HG03025 (cell line): Measurements from ENCODE around the gene TMEM132E.

Experiments used
- ATAC-seq: cut with Tn5 transposase; IDR thresholded peaks from one replicate; pipeline ENCODE4 v1.9.1; 2021; ENCODE audit warnings: mild to moderate bottlenecking, moderate library complexity; ENCODE audit not compliant: unreplicated experiment, low FRiP score

The TMEM132E gene

DNA sequence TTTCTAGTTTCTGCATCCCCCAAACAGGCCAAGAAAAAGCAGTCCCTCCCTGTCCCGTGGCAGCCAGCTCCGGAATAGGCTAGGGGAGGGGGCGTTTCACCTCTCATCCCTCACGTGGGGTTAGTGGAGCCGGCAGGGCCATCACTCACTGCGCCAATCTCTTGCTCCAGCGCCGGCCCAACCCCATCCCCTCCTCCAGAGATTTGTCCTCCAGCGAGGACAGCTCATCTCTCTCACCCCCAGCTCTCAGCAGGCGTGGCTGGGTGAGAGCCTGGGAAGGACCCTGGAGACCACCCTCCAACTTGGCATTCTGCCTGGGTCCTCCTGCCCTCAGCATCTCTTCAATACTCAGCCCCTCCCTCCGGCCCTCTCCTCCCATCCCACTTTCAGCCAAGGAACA lies 74.1 kb downstream of the TMEM132E start:
- no peak for ATAC-seq

DNA sequence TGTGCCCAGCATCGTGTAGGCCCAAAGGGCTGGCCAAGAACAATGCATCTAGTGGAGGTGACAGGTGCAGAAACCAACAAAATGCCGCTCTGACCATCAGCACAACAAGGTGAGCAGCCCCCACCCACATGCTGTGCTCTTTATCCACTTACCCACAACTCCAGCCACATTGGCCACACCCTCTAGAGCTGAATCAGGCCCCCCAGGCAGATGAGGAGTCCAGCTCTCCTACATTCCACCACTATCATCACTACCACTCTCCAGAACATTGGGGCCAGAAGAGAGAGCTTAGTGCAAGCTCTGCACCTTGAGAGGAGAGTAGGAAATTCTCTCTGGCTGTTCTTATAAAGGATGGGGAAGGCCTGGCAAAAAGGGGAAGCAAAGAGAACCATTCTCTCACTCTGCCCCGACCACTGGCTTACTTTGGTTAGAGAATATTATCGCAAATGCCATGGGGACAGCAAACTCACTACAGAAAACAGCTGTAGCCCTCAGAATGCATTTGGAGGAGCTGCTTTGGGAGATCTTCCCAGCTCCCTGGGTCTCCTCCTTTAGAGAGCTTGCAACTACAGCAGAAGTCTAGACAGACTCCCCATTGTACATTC lies 75.0 kb downstream of the TMEM132E start:
- no peak for ATAC-seq

DNA sequence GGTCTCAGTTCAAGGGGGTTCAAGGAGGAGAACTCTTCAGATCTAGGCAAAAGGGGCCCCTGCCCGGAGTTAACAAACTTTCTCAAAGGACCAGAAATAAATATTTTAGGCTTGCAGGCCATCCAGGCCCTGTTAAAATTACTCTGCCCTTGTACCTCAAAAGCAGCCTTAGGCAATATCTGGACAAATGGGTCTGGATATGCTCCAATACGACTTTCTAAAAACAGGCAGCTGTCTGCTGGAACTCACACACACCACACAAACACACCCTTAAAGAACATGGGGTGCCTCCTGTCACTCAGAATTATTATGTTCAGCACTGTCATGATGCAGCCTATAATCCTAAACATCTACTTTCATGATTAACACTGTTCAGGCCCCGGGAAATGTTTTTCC lies 75.5 kb downstream of the TMEM132E start:
- ATAC-seq = no peak

DNA sequence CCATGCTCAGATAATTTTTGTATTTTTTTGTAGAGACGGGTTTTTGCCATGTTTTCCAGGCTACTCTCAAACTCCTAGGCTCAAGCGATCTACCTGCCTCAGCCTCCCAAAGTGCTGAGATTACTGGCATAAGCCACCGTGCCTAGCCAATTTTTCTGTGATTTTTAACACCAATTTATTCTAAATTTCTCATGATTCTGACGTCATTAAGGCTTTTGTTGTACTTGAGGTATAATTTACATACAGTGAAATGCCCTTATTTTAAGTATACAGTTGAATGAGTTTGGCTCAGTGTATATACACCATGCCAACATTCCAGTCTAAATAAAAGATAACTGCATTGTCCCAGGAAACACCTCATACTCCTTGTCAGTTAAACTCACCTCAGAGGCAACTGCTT lies 77.4 kb downstream of the TMEM132E start:
- ATAC-seq = no peak

DNA sequence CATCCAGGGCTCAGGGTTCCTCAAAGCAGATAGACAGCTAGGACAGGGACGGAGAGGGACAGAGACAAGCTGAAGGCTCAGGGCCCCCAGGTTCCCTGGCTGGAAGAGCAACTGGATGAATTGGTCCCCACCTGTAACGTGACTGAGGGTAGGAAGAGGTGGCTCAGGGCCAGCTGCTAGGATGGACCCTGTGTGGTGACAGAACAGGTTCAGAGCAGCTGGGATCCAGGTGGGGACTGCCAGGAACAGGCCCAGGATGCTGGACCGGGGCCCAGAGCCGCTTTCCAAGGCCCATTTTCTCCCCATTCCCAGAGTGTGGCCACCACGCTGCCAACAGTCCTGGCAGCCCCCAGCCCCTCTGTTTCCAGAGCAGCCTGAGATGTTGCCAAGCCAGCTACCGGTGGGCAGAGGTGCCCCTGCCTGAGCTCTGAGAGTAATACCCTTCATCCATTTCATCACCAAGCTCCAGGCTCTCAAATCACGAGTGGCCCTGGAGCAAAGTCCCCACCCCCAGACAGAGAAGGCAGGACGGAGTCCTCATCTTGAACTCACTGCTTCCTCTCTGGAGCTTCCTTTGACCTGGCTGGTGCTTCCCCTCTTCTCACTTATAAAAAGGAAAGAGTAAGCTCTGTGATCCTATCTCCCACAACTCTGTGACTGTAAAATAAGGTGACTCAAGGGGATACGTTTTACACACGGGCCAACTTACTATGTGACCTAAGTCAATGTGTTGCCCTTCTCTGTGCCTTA lies 79.6 kb downstream of the TMEM132E start:
- no peak for ATAC-seq

DNA sequence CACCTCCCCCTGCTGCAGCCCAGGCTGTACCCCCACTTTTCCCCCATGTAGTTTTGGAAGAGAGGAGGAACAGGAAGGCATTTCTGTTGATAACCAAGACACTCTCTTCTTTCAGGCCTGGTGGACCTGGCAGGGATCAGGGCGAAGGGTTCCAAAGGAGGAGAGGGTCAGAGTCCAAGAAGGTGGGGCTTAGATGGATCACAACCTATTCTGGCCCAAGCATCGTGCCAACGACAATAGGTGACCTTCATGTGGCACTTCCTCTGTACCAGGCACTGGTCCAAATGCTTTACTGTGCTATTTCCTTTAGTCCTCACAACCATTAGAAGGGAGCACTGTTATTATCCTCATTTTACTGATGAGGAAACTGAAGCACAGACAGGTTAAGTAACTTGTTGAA lies 84.3 kb downstream of the TMEM132E start:
- no peak for ATAC-seq

DNA sequence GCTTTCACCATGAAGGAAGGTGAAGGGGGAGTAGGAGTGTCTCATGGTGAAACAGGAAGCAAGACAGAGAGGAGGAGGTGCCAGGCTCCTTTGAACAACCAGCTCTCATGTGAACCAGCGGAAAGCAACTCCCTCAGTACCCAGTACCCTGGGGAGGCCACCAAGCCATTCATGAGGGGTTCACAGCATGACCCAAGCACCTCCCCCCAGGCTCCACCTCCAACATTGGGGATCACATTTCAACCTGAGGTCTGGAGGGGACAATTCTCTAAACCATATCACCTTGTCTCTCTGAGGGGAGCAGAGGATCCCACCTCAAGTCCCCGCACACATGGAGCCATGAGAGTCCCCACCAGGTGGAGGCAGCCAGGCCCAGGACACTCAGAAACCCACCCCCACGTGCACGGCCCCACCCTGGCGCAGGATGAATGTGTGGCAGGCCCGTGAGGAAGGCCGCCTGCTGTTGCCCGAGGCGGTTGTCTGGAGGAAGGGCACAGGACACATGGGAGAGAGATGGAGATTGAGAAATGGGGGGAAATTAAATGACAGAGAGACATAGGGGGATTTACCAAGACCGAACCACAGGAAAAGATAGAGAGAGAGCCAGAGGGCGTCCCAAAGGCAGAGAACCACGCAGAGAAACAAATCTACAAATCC lies 85.9 kb downstream of the TMEM132E start:
- no peak for ATAC-seq

DNA sequence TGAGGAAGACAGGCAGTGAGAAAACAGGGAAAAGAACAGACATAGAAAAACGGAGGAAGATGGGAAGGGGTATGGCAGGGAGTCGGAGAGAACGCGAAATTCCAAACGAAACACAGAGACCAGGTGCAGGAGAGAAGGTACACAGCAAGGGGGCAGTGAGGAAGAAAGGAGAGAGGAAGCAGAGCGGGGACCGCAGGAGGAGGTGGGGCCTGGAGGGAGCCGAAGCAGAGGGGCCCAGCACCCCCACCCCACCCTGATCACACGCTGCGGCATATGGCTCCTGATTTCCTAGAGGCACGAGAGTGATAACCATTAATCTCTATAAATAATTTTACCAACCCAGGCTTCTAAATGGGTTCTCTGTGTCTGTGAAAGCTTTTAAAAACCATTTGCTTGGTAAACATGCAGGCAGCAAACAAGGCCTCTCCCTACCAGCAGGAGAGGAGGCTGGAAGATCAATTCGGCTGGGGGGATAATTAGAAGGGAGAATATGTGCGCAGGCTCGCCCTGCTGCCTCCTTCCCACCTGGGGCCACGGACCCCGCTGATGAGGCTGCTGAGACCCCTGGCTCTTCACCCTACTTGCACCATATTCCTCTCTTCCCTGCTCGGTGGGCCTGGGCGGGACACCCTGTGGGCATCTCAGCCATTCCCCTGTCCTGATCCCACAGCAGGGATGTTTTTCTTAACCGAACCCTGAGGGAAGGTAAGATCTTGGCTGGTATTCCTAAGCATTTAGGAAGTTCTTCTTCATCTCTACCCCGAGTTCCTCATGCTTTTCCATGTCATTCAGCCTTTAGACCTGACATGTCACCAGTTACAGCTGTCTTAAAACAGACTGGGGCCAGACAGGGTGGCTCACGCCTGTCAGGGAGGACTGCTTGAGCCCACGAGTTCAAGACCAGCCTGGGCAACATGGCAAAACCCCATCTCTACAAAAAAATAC lies 86.7 kb downstream of the TMEM132E start:
- no peak for ATAC-seq

DNA sequence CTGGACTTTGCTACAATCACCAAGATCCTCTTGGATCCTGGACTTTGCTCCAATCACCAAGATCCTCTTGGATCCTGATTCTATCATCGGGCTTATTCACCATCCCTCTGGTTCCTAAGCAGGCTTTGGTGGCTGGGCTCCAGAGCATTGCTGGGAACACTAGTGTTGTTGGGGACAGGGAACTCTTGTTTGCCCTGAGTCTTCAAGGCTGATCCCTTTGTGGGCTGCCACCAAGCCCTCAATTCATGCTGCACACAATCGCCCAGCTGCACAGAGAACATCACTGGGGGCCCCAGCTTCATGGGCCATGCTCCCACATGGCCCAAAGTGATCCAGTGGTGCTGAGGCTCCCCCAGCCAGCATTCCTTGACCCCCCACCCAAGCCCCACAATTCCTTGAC lies 88.3 kb downstream of the TMEM132E start:
- ATAC-seq = no peak

DNA sequence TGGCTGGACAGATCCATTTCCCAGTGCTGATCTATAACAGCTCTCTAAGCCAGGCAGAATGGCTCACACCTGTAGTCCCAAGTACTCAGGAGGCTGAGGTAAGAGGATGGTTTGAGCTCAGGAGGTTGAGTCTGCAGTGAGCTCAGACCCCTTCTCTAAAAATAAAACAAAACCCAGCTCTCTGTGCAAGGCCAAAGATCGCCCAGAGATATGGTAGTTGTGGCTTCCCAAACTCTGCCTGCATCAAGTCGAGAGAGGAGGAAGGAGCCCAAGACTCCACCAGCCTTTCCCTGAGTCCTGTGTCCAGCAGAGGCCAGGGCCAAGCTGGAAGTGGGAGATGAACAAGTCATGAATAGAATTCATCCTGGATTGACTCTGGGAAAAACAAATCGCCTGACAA lies 88.8 kb downstream of the TMEM132E start:
- ATAC-seq = no peak

DNA sequence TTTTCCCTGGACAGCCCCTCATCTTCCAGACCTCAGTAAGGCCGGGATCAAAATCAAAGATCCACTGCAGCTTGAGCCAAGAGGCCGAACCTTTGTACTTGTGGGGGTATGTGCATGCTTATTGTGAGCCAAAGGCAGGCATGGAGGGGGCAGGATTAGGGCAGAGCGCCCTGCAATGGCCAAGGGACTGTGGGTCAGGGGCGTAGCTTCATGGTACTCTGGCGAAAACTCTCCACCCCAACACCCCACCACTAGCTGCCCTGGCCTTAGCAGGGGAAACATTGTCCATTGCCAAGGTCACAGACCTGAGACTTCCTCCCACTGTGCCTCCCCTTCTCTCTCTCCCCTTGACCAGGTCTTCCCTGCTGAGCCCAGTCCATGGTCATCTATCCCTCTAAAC lies 90.1 kb downstream of the TMEM132E start:
- no peak for ATAC-seq

DNA sequence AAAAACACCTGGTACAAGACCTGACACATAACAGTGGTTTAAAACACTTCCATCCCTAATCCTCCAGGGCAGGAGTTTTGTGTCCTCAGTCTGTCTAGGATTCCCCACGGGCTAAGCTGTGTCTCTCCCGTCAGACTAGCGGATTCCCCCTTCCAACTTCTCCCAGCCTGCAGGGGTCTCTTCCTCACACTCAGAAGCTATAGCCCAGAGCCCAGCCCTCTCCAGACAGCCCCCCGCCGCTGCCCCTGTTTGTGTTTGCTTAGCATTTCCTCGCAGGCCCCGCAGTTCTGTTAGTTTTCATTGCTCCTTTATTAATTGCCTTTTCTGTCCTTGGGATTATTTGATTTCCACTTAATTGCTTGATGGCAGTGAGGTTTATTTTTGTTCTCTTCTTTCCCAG lies 91.2 kb downstream of the TMEM132E start:
- no peak for ATAC-seq

DNA sequence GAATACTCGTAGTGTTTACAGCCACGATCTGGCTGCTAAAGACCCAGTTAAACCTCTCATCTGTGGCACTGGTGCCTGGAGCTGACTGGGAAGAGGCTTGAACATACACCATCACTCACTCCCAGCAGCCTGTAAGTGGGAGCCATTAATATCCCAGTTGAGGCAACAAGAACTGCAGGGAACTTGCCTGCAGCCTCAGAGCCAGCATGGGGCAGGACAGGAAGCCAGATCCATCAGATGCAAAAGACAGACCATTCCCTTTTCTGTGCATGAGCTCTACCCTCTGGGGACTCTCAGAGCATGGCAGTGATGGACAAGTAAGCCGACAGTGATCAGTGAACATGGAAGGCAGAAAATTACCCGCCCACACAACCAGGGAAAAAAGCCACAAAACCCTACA lies 91.8 kb downstream of the TMEM132E start:
- no peak for ATAC-seq

DNA sequence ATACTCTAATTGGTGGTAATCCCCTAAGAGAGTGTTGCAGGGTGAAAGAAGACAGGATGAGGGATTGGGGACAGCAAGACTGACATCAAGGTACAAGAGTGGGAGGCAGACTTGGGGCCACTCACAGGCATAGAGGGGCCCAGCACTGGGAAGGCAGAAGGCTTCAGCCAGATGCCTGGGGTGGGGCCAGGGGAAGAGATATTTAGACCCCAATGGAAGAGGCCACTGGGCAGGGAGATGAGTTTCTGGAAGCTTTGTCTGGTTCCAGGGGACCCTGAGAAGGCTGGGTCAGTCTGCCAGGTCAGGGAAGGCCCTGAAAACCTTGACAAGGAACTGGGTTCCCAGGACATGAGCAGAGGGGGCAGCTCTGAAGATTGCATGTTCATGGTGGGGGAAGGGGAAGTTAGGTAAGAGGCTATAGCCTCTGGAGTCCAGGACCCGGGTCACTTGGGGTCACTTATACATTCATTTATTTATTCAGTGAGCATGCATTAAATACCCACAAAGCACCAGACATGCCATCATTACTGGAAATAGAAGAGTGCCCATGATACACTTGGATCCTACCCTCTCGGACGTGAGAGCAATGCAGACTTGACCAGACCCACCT lies 92.9 kb downstream of the TMEM132E start:
- no peak for ATAC-seq

DNA sequence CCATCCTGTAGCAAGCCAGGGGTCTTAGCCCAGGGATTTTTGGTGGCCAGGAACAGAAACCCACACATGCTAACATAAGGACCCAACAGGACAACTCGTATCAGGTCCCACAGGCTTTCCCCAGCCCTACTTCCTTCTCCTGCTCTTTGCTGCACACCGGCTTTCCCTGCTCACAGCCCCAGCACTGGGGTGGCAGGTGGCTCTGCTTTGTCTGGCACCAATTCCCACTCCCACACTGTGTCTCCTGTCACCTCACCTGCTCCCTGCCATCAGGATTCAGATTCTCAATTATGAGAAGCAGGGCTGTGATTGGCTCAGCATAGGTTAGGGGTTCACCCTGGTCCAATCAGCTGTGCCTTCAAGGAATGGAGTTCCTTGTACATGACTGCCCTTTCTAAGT lies 94.1 kb downstream of the TMEM132E start:
- ATAC-seq = no peak

DNA sequence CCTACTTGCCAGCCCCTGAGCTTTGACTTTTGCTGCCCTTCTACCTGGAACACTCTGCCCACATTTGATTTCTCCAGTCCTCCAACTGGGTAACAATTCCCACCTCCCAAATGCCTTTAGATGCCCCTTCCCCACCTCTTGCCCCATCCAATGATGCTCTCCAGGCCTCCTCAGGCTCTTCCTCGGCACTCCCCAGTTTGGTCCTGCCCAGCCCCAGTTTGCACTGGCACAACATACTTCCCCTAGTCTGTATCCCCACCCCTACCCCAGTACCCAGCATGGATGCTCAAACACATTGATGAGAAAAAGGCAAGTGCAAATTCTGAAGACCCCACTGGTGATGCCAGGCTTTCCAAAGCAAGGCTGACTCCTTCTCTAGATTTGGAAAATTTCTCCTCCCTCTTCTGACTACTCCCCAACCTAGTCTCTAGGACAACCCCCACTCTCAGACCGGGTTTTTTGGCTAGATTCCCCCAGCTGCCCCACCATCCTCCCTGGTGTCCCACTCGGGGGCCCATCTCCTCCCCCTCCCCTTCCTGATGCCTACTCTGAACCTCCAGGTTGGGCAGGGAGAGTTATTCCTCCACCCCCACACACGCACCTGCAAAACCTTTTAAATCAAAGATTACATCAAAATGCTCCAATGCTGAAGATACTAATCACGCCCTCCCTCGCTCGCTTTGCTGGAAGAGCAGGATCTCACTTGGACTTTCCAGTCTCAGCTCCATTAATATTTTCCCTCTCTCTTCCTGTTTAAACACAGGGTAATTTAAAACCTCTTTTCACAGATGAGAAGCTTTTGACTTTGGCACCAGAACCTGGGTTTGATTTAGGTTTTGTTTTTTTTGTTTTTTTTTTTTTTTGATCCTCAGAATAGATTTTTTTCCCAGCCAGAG lies 94.9 kb downstream of the TMEM132E start:
- no peak for ATAC-seq

DNA sequence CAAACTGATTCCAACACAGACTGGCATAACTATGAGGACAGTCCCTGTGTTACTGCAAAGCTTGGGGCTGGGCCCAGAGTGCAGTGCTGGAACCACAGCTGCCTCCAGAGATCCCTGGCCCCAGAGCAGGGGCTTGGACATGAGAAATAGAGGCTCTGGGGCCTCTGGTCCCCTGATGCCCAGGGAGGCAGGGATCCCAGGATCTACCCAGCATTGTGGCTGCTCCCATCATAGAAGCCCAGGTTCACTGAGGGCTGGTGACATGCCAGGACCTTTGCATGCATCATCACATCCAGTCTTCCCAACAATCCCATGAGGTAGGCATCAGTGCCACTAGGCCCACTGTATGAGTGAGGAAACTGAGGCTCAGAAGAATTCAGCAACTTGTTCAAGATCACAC lies 95.8 kb downstream of the TMEM132E start:
- ATAC-seq = no peak

DNA sequence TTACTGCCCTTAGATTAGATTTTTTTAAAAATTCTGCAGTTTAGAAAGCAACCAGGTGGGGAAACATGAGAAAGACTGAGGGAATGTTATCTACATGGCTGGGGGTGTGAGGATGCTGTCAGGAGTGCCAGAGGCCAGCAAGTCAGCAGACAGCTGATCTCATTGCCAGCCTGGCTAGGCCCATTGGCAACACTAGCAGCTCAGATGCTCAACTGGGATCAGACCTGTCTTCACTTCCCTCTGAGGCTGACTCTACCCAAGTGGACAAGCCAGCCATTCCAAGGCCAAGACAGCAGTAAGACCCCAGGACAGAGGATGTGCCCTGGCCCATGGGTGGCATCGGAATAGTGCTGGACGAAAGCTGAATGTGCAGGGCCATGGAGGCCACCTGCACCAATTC lies 96.2 kb downstream of the TMEM132E start:
- ATAC-seq = no peak

DNA sequence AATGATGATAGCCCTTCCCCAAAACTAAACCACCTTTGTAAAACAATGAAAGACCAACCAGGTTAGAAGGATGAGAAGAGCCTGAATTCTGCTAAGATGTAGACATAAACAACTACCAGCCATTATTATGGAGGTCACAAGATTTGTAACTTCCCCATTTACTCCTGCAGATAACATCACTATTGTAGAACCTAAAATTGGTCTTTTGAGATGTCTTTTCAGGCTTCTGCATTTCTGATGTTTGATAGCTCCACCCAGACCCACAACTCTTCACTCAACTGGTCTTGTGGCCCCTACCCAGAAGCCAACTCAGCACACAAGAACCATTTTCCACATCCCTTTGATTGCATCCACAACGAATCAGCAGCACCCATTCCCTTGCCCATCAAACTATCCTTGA lies 100.8 kb downstream of the TMEM132E start:
- ATAC-seq = no peak

DNA sequence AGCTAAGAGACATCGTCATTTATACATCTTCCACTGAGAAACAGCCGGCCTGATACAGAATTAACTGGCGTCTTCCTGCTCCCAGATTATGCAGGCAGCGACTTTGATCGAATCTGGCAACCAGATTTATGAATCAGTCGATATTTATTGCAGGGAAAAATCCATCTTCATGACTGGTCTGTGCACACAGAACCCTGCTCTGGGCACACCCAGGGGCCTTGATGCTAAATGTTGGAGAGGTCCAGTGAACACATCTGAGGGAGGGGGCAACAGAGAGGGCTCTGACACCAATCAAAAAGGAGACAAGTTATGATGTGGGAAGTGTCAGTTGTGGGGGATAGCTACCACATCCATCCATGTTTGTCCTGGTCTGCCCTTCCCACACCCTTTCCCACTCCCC lies 102.9 kb downstream of the TMEM132E start:
- no peak for ATAC-seq
